ENCODE results near the gene CELA2A.
"Not testable (repeated sequence)": the region's sequence is repeated elsewhere in the genome, so short reads cannot be mapped to it uniquely, and the experiment has no call there.

The CELA2A gene

DNA sequence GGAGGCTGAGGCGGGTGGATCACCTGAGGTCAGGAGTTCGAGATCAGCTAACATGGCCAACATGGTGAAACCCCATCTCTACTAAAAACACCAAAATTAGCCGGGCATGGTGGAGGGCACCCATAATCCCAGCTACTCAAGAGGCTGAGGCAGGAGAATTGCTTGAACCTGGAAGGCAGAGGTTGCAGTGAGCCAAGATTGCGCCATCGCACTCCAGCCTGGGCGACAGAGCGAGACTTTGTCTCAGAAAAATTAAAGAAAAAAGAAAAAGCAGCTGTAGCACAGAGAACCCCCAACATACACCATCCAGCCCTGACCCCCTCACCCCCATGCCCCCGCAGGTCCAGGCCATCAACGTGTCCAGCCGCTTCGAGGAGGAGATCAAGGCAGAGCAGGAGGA lies 28.3 kb upstream of the CELA2A start:
- not testable (repeated sequence) for H3K9ac ChIP-seq (ENCODE audit: low read length); H3K23ac ChIP-seq (ENCODE audit: low read length in 2 of 2); H3K9me3 ChIP-seq (ENCODE audit: control insufficient read depth, low read length); H3K14ac ChIP-seq (ENCODE audit: low read length in 2 of 2); H2BK15ac ChIP-seq (ENCODE audit: low read depth, poor library complexity, severe bottlenecking); H3K4ac ChIP-seq (ENCODE audit: low read depth in 1 of 2, low read length in 2 of 2); H3K27ac ChIP-seq (ENCODE audit: low read length, poor library complexity, severe bottlenecking); H4K8ac ChIP-seq (ENCODE audit: low read length); H3K18ac ChIP-seq (ENCODE audit: low read depth in 1 of 2, low read length in 2 of 2); H2BK120ac ChIP-seq (ENCODE audit: low read depth, low read length); DNase-seq; H4K91ac ChIP-seq (ENCODE audit: low read length); H2AFZ ChIP-seq (ENCODE audit: low read depth, low read length); H3K4me2 ChIP-seq (ENCODE audit: low read length, poor library complexity, severe bottlenecking); H3K27me3 ChIP-seq (ENCODE audit: control insufficient read depth in 1 of 2, insufficient read depth in 1 of 2, low read length in 2 of 2); H2BK5ac ChIP-seq (ENCODE audit: low read depth, low read length, poor library complexity, severe bottlenecking); H2BK12ac ChIP-seq (ENCODE audit: low read length in 2 of 2); H3K4me3 ChIP-seq (ENCODE audit: insufficient read depth in 1 of 2, low read depth in 1 of 2, low read length in 2 of 2); H2AK5ac ChIP-seq (ENCODE audit: low read length, severe bottlenecking)
- Histone ChIP-seq H3K36me3 (ENCODE audit: control insufficient read depth in 1 of 2, insufficient read depth in 2 of 2, low read depth in 1 of 2, low read length in 2 of 2) (peaks cover 15 to 44% of the 10 kb centered on the region in 2 experiments), H3K79me1 (replicated peaks; ENCODE audit: low read length, poor library complexity, severe bottlenecking) (peaks cover 11% of the 10 kb centered on the region), H3K4me1 (ENCODE audit: control insufficient read depth, insufficient read depth, low read depth, low read length) (peaks cover 35% of the 10 kb centered on the region)
- WGBS = 84% methylated on average over 5 of the region's 11 CpGs

DNA sequence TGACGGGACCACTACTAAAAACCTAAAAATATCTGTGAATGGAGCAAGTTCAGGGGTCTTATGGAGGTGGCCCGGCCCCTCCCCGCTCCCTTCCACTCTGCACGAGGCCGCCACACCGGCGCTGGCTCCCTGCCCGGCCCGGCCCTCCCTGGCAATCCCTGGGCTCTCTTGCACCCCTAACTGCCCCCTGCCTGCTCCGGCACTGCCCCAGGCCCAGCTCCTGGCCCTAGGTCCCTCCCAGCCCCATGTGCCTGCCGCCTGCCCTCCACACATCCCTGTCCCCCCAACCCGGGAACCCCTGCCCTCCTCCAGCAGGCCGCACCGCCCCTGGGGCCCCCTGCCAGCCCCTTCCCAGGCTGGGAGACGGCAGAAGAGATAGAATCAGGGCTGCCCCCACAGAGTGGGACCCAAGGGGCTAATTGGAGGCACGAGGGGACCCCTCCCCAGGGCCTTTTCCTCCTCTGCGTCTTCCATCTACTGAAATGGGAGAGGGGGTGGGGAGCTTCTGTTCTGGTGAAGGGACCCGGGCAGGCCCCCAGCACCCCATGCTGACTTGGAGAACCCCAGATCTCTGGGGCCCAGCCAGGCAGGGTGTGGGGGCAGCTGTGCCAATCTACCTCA lies 27.6 kb upstream of the CELA2A start:
- 96% methylated on average over 17 of the region's 18 CpGs for WGBS
- H3K79me1 ChIP-seq (replicated peaks; ENCODE audit: low read length, poor library complexity, severe bottlenecking) = peaks cover 9% of the 10 kb centered on the region
- peak overlapping the region; percentile 26 for H2BK15ac ChIP-seq (ENCODE audit: low read depth, poor library complexity, severe bottlenecking)
- H2BK12ac ChIP-seq (ENCODE audit: low read length in 2 of 2) = no peak overlapping the region
- H3K4me1 ChIP-seq (ENCODE audit: control insufficient read depth, insufficient read depth, low read depth, low read length) = peaks cover 36% of the 10 kb centered on the region
- H2BK5ac ChIP-seq (ENCODE audit: low read depth, low read length, poor library complexity, severe bottlenecking) = no peak overlapping the region
- H2AK5ac ChIP-seq (ENCODE audit: low read length, severe bottlenecking) = no peak overlapping the region
- no peak for DNase-seq
- no peak overlapping the region for H2BK120ac ChIP-seq (ENCODE audit: low read depth, low read length)
- no peak overlapping the region for H2AFZ ChIP-seq (ENCODE audit: low read depth, low read length)
- no peak overlapping the region for H3K14ac ChIP-seq (ENCODE audit: low read length in 2 of 2)
- no peak overlapping the region for H3K27ac ChIP-seq (ENCODE audit: low read length, poor library complexity, severe bottlenecking)
- H3K4me3 ChIP-seq (ENCODE audit: insufficient read depth in 1 of 2, low read depth in 1 of 2, low read length in 2 of 2) = no peak overlapping the region
- H3K18ac ChIP-seq (ENCODE audit: low read depth in 1 of 2, low read length in 2 of 2) = no peak overlapping the region
- no peak overlapping the region for H3K4ac ChIP-seq (ENCODE audit: low read depth in 1 of 2, low read length in 2 of 2)
- H3K36me3 ChIP-seq (ENCODE audit: control insufficient read depth in 1 of 2, insufficient read depth in 2 of 2, low read depth in 1 of 2, low read length in 2 of 2) = peaks cover 15 to 44% of the 10 kb centered on the region in 2 experiments
- no peaks in the 10 kb centered on the region for H3K9me3 ChIP-seq (ENCODE audit: control insufficient read depth, low read length)
- no peak overlapping the region for H3K9ac ChIP-seq (ENCODE audit: low read length)
- H3K27me3 ChIP-seq (ENCODE audit: control insufficient read depth in 1 of 2, insufficient read depth in 1 of 2, low read length in 2 of 2) = no peaks in the 10 kb centered on the region
- H3K4me2 ChIP-seq (ENCODE audit: low read length, poor library complexity, severe bottlenecking) = no peak overlapping the region
- H4K91ac ChIP-seq (ENCODE audit: low read length) = no peak overlapping the region
- H3K23ac ChIP-seq (ENCODE audit: low read length in 2 of 2) = no peak overlapping the region
- no peak overlapping the region for H4K8ac ChIP-seq (ENCODE audit: low read length)

DNA sequence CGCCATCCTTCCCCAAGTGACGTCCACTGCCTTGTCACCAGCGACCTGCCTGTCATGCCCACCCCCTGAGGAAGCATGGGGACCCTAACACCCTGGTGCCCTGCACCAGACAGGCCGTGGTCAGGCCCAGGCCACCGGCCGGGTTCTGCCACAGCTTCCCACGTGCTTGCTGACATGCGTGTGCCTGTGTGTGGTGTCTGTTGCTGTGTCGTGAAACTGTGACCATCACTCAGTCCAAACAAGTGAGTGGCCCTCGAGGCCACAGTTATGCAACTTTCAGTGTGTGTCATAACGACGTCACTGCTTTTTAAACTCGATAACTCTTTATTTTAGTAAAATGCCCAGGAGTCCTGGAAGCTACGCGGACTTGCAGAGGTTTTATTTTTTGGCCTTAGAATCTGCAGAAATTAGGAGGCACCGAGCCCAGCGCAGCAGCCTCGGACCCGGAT lies 26.8 kb upstream of the CELA2A start:
- Histone ChIP-seq H3K18ac (ENCODE audit: low read depth in 1 of 2, low read length in 2 of 2) (peak overlapping the region in 1 of 2 experiments; percentile 11), H3K4me3 (ENCODE audit: insufficient read depth in 1 of 2, low read depth in 1 of 2, low read length in 2 of 2) (no peak overlapping the region), H3K27ac (ENCODE audit: low read length, poor library complexity, severe bottlenecking) (no peak overlapping the region), H3K9ac (ENCODE audit: low read length) (no peak overlapping the region), H3K4me2 (ENCODE audit: low read length, poor library complexity, severe bottlenecking) (no peak overlapping the region), H2BK120ac (ENCODE audit: low read depth, low read length) (no peak overlapping the region), H2BK12ac (ENCODE audit: low read length in 2 of 2) (peak overlapping the region in 1 of 2 experiments; percentile 59), H2AK5ac (ENCODE audit: low read length, severe bottlenecking) (no peak overlapping the region), H3K9me3 (ENCODE audit: control insufficient read depth, low read length) (no peaks in the 10 kb centered on the region), H3K27me3 (ENCODE audit: control insufficient read depth in 1 of 2, insufficient read depth in 1 of 2, low read length in 2 of 2) (no peaks in the 10 kb centered on the region), H2BK5ac (ENCODE audit: low read depth, low read length, poor library complexity, severe bottlenecking) (no peak overlapping the region), H4K8ac (ENCODE audit: low read length) (no peak overlapping the region), H2AFZ (ENCODE audit: low read depth, low read length) (no peak overlapping the region), H3K4me1 (ENCODE audit: control insufficient read depth, insufficient read depth, low read depth, low read length) (peaks cover 34% of the 10 kb centered on the region), H3K23ac (ENCODE audit: low read length in 2 of 2) (no peak overlapping the region), H4K91ac (ENCODE audit: low read length) (peak overlapping the region; percentile 5), H3K79me1 (replicated peaks; ENCODE audit: low read length, poor library complexity, severe bottlenecking) (peaks cover 6% of the 10 kb centered on the region), H2BK15ac (ENCODE audit: low read depth, poor library complexity, severe bottlenecking) (no peak overlapping the region), H3K14ac (ENCODE audit: low read length in 2 of 2) (no peak overlapping the region), H3K4ac (ENCODE audit: low read depth in 1 of 2, low read length in 2 of 2) (no peak overlapping the region), H3K36me3 (ENCODE audit: control insufficient read depth in 1 of 2, insufficient read depth in 2 of 2, low read depth in 1 of 2, low read length in 2 of 2) (peaks cover 15 to 44% of the 10 kb centered on the region in 2 experiments)
- 77% methylated on average over 16 of the region's 19 CpGs for WGBS
- peak; percentile 73 for DNase-seq

DNA sequence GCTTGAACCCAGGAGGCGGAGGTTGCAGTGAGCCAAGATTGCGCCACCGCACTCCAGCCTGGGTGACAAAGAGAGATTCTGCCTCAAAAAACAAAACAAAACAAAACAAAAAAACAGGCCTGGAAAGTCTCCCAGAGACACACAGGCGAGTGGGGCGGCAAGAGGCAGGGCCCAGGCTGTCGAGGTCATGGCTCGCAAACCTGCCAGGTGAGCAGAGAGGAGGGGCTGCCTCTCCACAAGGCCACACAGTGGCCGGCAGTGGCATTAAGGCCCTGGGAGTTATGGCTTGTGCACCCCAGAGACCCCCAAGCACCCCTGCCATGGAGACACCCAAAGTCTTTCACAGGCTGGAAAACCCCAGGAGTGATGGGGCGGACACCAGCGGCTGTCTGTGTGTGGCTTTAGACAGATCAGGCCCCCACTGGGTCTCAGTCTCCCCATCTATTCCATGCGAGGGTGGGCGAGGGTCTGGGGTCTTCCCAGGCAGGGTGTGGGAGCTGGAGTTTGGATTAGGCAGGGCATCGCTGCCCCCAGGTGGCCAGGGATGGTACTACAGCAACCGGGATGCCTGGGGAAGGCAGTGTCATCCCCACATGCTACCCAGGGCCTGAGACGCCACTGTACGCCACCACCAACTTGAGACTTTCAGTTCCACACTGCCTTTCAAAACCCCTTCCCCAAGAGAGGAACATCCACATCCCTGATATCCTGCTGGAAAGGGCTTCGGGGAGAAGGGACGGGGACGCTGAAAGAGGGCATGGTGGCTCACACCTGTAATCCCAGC lies 25.6 kb upstream of the CELA2A start:
- H2BK12ac ChIP-seq (ENCODE audit: low read length in 2 of 2) = peak overlapping the region in 1 of 2 experiments; percentile 45
- no peak overlapping the region for H3K23ac ChIP-seq (ENCODE audit: low read length in 2 of 2)
- no peak overlapping the region for H3K9ac ChIP-seq (ENCODE audit: low read length)
- H4K91ac ChIP-seq (ENCODE audit: low read length) = no peak overlapping the region
- H2BK5ac ChIP-seq (ENCODE audit: low read depth, low read length, poor library complexity, severe bottlenecking) = no peak overlapping the region
- H4K8ac ChIP-seq (ENCODE audit: low read length) = no peak overlapping the region
- H2AK5ac ChIP-seq (ENCODE audit: low read length, severe bottlenecking) = no peak overlapping the region
- H3K4ac ChIP-seq (ENCODE audit: low read depth in 1 of 2, low read length in 2 of 2) = no peak overlapping the region
- H2AFZ ChIP-seq (ENCODE audit: low read depth, low read length) = no peak overlapping the region
- peak; percentile 61 for DNase-seq
- H3K4me2 ChIP-seq (ENCODE audit: low read length, poor library complexity, severe bottlenecking) = no peak overlapping the region
- no peak overlapping the region for H2BK120ac ChIP-seq (ENCODE audit: low read depth, low read length)
- peaks cover 15 to 40% of the 10 kb centered on the region in 2 experiments for H3K36me3 ChIP-seq (ENCODE audit: control insufficient read depth in 1 of 2, insufficient read depth in 2 of 2, low read depth in 1 of 2, low read length in 2 of 2)
- 57% methylated on average over 19 of the region's 19 CpGs for WGBS
- no peaks in the 10 kb centered on the region for H3K27me3 ChIP-seq (ENCODE audit: control insufficient read depth in 1 of 2, insufficient read depth in 1 of 2, low read length in 2 of 2)
- H2BK15ac ChIP-seq (ENCODE audit: low read depth, poor library complexity, severe bottlenecking) = no peak overlapping the region
- peaks cover 36% of the 10 kb centered on the region for H3K4me1 ChIP-seq (ENCODE audit: control insufficient read depth, insufficient read depth, low read depth, low read length)
- no peaks in the 10 kb centered on the region for H3K9me3 ChIP-seq (ENCODE audit: control insufficient read depth, low read length)
- H3K79me1 ChIP-seq (replicated peaks; ENCODE audit: low read length, poor library complexity, severe bottlenecking) = peaks cover 2% of the 10 kb centered on the region
- H3K18ac ChIP-seq (ENCODE audit: low read depth in 1 of 2, low read length in 2 of 2) = no peak overlapping the region
- no peak overlapping the region for H3K4me3 ChIP-seq (ENCODE audit: insufficient read depth in 1 of 2, low read depth in 1 of 2, low read length in 2 of 2)
- H3K14ac ChIP-seq (ENCODE audit: low read length in 2 of 2) = no peak overlapping the region
- no peak overlapping the region for H3K27ac ChIP-seq (ENCODE audit: low read length, poor library complexity, severe bottlenecking)
